H54 (cell line): ENCODE measurements around the gene SLC6A11.
A peak's percentile ranks its signal among the peaks of the same experiment; 100 is the strongest.

ENCODE experiments used
- DNase-seq: peaks from one replicate; pipeline ENCODE4 v3.0.0; 2011; ENCODE audit warnings: low spot score, mixed read lengths; ENCODE audit not compliant: insufficient read length
- FAIRE-seq: peaks from 3 replicates; lab custom pipeline; 2011; peaks lifted over from hg19 to GRCh38; lab: Jason Lieb, UNC
- POLR2A ChIP-seq: IDR thresholded peaks from 2 replicates; pipeline ENCODE4 v1.6.1; 2011; ENCODE audit warnings: low read depth, mild to moderate bottlenecking, low read length

The SLC6A11 gene

GRCh38 chr3:10957976-10958749 is 142.1 kb downstream of the SLC6A11 start:
- no peak for FAIRE-seq
- TF ChIP-seq POLR2A, result no peak
- no peak for DNase-seq

- FAIRE-seq (no peak), DNase-seq (no peak)
- TF ChIP-seq POLR2A, result no peak
These were observed 144.2 kb downstream of the SLC6A11 start for GRCh38 chr3:10960255-10960654.

DNA sequence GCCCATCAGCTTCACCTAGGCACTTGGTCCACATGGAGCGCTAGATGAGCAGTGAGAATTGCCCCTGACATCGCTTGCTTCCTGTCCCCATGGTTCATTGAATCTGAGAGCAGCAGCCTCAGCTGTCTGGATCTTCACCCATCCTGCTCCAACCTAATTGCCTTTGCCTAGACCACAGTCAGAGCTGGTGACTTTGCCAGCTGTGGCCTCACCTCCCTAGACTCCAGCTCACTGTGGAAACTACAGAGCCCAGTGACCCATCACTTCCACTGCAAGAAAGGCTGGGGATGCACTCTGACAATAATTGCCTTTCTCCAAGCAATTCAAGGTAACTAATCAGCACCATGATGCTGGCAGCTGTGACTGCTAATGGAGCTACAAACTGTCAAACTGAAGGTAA is 145.9 kb downstream of the SLC6A11 start:
- no peak for TF ChIP-seq POLR2A
- DNase-seq (no peak), FAIRE-seq (no peak)

DNA sequence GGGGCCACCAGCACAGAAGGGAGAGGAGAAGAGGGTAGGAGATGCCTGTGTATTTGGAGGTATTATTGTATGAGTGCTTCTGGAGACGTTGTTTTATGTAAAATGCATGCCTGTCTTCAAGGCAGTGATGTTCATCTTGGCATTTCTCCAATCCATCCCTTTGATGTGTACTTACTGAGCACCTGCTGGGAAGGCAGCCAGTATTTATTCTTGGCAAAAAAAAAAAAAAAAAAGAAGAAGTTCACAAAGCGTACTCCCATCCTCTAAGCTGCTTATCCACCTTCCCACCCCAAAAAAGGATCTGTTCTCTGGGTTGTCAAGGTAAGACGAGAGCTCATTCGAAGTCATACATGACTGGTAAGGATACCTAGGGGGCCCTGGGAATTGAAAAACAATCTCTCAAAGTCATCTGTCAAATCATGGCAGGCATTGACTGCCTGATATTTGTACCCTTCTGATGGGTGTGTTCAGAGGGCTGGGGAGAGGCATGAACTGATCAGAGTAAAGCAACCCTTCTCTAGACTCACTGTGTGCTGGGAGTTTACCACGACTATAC is 146.5 kb downstream of the SLC6A11 start:
- FAIRE-seq, result no peak
- TF ChIP-seq POLR2A, result no peak
- no peak for DNase-seq

GRCh38 chr3:10964537-10965167 is 148.6 kb downstream of the SLC6A11 start:
- DNase-seq (peak; percentile 25), FAIRE-seq (no peak)
- TF ChIP-seq POLR2A, result no peak

DNA sequence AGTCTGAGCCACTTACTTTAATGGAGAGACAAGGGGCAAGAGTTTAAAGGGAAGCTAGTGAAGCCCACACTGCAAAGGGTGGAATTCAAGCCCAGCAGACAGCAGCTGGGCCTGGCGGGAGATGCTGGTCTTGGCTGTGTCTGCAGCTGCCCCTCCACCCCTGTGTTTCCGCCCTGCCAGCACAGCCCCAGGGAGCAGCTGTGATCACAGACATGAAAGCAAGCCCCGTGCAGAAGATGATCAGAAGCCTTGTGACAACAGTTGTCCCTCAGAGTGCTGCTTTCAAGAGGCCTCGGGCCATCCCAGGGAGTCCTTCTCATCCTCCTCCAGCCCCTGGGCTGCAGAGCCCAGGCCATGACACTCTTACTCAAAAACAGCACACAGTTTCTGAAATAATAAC is 152.4 kb downstream of the SLC6A11 start:
- TF ChIP-seq POLR2A, result no peak
- DNase-seq (no peak), FAIRE-seq (no peak)

GRCh38 chr3:10970306-10970960 is 154.4 kb downstream of the SLC6A11 start:
- no peak for DNase-seq
- no peak for FAIRE-seq
- TF ChIP-seq POLR2A, result no peak

DNA sequence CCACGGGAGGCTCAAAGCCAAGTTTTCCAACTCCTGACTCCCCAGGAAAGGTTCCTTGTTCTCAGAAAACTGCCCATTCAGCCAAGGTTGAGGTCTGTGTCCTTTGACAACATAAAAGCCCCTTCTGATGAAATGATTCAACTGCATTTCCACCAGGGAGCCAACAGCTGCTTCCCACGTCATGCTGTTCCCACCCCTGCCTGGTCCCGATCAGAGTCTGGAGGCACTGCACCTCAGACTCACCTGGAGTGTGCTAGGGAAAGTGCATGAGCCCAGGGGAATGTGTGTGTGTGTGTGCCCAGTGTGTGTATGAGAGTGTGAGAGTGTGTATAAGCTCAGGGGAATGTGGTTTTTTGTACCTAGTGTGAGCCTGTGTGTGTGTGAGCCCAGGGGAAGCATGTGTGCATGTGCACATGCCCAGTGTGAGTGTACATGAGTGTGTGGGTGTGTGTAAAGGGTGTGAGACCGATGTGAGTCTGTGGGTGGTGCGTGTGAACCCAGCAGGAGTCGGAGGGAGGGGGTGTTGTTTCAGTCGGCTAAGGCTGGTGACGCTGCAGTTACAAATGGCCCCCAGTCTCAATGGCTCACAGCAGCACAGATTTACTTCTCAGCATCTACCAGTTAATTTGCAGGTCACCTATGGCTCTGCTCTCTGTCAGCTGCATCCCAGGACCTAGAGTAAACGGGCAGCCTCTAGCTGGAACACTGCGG is 156.2 kb downstream of the SLC6A11 start:
- DNase-seq, result no peak
- TF ChIP-seq POLR2A, result no peak
- FAIRE-seq, result no peak

DNA sequence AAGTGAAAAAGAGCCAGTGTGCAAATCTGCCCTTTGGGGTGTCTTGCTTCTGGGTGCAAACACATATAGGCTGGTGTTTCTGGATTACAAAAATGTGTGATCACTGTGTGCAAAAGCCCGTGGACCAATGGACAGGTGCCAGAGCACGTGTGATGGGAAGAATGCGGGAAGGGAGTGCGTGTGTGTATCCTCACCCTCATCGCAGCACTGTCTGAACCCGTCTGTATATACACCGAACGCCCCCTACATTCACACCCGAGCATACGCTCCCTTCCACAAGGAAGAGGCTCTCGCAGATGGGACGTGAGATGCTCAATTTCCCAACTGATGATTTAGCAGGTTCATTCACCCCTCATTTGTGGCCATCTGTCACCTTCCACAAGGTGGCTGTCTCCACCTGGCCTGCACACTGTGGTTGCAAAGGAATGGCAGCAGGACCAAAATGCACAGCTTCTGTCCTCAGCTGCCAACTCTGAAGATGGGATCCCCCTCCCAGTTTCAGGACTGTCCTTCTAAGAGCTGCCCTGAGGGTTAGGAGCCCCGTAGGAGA is 157.1 kb downstream of the SLC6A11 start:
- DNase-seq (no peak), FAIRE-seq (no peak)
- no peak for TF ChIP-seq POLR2A

- no peak for TF ChIP-seq POLR2A
- DNase-seq (no peak), FAIRE-seq (no peak)
These were observed 158.1 kb downstream of the SLC6A11 start for GRCh38 chr3:10974131-10974530.

- TF ChIP-seq POLR2A, result no peak
- FAIRE-seq (no peak), DNase-seq (no peak)
These were observed 158.8 kb downstream of the SLC6A11 start for GRCh38 chr3:10974746-10975375.

DNA sequence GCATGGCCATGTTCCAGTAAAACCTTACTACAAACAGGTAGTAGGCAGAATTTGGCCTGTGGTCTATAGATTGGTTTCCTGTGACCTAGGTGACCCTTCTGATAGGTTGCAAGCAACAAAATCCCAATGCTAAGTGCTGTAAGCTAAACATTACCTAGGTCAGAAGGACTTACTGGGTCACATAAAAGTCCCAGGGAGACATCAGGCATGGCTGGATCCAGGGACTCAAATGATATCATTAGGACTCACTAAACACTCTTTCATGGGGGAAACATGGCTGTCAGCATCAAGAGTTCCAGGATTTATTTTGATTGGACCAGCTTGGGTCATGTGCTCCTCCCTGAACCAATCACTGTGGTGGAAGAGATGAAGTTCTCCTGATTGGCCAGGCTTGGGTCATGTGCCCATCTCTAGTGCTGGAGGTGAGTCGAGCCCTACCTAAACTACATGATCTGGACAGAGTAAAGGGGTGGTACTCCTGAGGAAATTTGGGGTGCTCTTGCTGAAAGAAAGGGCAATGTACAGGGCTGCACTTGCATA is 159.7 kb downstream of the SLC6A11 start:
- FAIRE-seq, result no peak
- DNase-seq, result no peak
- TF ChIP-seq POLR2A, result no peak

- TF ChIP-seq POLR2A, result no peak
- FAIRE-seq, result no peak
- no peak for DNase-seq
These were observed 160.7 kb downstream of the SLC6A11 start for GRCh38 chr3:10976770-10977169.
